GM21529 (cell line): ENCODE results near the gene PGM1.

Experiments
- ATAC-seq: cut with Tn5 transposase; IDR thresholded peaks from one replicate; pipeline ENCODE4 v1.9.1; 2021; ENCODE audit not compliant: unreplicated experiment

Gene PGM1

DNA sequence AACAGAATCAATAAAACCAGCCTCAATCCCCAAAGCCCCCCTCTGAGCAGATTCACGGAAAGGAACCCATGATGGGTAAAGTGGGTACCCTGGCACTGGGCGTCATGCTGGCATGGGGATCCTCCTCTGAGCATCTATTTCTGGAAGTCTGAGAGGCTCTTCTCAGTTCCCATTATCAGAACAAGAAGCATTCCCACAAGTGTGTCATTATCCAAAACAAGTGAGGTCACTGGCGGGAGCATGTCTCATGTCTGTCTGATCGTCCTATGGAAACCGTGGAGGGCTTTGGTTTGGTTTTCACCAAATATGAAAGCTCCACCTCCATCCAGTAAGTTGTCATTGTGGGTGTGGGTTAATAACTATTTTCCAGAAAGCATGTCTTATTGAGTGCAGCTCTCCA, 70.7 kb downstream of the PGM1 start:
- ATAC-seq: no peak

- ATAC-seq: no peak
Measured at GRCh38 chr1:63664742-63665141, 71.5 kb downstream of the PGM1 start.

- no peak for ATAC-seq
Measured at GRCh38 chr1:63665410-63665809, 72.2 kb downstream of the PGM1 start.

GRCh38 chr1:63665824-63666223, 72.6 kb downstream of the PGM1 start:
- ATAC-seq: no peak

- no peak for ATAC-seq
Measured at GRCh38 chr1:63668298-63668697, 75.1 kb downstream of the PGM1 start.

DNA sequence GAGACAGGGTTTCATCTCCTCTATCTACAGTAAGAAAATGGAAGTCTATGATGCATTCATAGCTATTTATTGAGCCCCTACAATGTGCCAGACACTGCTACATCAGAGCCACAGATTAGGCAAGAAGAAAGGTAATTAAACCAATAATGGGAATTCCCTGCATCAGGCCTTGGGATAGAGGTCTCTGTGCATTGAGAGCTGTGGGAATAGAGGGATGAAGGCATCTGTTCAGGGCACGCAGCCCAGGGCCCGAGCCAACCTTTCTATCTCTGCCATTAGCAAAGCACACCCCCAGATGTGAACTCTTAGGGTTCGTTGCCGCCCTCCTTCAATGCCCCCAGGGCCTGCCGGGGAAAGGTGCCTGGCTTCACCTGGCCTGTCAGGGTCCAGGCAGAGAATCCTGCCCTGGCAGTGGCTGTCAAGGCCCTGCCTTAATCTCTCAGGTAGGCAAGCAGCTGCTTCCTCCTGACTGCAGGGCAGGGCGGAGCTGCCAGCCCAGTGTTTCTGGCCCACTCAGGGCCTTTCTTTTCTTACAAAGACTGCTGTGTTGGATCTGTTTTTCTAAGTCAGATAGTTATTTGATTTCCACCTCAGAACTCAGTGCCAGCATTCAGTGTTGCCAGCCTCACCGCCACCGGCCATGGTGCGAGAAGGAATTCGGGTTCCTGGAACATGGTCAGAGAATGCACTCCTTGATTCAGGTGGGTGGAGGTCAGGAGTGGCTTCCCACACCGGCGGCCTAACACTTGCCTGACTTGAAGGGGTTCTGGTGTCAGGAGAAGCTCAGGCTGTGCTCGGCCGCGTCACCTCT, 76.1 kb downstream of the PGM1 start:
- no peak for ATAC-seq

GRCh38 chr1:63670164-63670563, 77.0 kb downstream of the PGM1 start:
- no peak for ATAC-seq

GRCh38 chr1:63671514-63671913, 78.3 kb downstream of the PGM1 start:
- no peak for ATAC-seq

- peak; percentile 90 for ATAC-seq
Measured at GRCh38 chr1:63674238-63674864, 81.1 kb downstream of the PGM1 start.

- ATAC-seq: no peak
Measured at GRCh38 chr1:63674865-63675419, 81.7 kb downstream of the PGM1 start.

DNA sequence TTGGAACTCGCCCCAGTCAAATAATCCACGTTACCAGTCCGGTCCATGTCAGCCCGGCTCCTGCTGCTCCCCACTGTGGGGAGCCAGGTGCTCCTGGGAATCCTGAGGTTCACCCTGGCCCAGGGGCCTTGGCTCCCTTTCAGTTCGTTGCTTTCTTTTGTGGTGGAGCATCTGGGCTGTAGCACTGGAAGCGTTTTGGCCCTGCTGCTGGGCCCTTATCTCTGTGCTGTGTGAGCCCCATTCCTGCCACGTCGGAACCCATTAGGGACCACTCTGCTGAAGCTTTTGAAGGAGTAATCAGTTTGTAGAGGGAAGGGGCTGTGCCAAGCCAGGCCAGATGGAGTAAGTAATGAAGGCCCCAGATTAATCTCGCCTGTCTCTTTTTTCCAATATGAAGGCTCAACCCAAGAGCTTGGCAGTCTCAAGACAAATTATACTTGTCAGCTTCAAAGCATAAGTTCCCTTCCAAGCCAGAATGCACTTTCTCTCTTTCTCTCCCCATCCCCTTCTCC, 82.3 kb downstream of the PGM1 start:
- no peak for ATAC-seq

DNA sequence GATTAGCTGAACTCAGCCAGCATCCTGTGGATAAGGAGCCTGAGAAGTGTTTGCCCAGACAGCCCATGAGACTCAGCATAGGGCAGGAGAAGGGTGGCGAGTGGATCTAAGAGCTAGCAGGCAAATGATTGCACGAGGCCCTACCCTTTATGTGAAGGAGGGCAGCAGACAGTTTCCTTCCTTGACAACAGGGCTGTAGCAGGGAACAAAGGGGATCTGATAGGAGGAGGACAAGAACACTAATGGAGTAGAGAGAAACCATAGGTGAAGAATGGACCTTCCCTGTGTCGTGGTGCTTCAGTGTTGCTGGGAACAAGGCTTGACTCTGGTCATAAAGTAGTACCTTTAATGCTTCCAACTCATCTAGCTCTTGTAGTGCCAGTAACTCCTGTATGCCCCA, 84.3 kb downstream of the PGM1 start:
- no peak for ATAC-seq

DNA sequence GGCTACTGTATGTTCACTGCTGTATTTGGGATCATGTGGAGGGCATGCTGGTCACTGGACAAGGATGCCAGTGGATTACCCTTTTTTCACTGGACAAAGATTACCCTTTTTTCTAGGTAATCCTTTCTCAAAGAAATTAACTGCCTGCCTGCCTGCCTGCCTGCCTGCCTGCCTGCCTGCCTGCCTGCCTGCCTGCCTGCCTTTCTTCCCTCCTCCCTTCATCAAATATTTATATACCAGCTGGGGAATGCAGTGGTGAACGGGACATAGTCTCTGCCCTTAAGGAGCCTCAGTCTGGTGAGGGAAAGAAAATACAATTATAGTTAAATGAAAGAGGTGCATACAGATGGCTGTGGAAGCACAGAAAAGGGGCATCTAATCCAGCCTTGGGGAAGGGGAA, 85.0 kb downstream of the PGM1 start:
- no peak for ATAC-seq

GRCh38 chr1:63679076-63679475, 85.9 kb downstream of the PGM1 start:
- ATAC-seq: no peak

DNA sequence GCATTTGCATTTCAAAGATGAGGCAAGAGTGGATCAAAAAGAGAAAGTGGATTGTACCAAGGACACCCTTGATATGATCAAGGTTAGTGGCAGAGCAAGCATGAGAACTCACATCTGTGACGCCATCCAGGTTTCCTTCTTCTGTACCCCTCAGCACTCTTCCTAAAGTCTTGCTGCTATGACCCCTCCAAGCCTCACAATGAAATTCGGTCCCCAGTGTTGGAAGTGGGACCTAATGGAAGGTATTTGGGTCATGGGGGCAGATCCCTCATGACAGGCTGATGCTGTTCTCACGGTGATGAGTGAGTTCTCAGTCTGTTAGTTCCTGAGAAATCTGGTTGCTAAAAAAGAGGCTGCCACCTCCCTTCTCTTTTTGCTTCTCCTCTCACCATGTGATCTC, 86.4 kb downstream of the PGM1 start:
- no peak for ATAC-seq

DNA sequence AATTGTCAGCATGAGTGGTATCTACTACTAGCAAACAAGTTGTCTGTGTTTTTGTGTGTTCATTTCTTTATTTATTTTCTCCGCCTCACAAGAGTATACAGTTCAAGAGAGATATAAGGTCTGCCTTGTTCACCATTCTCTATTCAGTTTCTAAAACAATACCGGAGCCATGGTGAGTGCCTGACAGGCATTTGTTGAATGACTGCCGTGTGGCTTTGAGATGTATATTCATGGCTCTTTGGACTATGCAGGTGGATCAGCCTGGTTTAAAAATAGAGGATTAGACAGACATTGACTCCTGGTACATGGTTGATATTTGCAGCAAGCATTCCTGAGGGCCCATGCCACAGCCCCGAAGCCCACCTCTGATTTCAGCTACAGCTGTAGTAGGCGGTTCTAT, 89.7 kb downstream of the PGM1 start:
- no peak for ATAC-seq

GRCh38 chr1:63683759-63684158, 90.5 kb downstream of the PGM1 start:
- ATAC-seq: no peak

DNA sequence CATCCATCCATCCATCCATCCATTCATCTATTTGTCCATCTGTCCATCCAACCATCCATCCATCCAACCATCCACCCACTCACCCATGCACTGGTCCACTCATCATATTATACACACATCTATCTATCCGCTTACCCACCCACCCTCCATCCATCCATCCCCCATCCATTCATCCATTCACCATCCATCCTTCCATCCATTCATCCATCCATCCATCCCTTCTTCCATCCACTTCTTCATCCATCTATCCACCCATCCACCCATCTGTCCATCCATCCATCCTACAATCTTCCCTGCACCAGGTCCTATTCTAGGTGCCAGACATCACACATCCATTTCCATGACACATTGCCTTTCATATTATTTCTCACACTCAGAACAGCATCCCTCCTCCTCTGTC, 93.5 kb downstream of the PGM1 start:
- no peak for ATAC-seq

DNA sequence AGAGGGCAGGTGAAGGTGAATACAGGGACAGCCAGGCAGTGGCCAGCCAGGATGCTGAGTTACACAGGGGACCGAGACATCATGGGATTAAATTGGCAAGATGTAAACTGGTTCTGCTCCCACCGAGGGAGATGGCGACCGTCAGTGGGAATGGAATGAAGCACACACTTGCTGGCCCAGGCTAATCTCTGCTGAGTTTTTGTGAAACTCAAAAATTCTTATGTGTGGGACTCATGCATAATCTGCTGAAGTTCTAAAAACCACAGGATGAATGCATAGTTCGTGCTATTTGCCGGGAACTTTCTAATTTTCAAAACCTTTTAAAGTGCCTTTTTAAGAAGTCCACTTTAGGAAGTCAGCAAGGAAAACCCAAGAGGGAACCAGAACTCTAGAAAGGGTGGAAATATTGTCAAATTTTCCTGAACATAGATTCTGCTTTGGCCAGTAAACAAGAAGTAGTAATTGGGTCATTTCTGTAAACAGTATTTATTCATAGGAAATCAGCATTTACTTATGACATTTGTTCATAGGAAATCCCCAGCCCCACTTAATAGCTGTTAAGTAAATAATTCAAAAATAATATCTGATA, 95.2 kb downstream of the PGM1 start:
- ATAC-seq: no peak

GRCh38 chr1:63690966-63691700, 97.9 kb downstream of the PGM1 start:
- no peak for ATAC-seq
